Renal cortical epithelial cell (primary cell): ENCODE data around the gene VRK3. TPM values are rescaled to one million over a fixed set of nuclear protein-coding genes. Genes with fewer than 3 reads are reported as not detected.
A peak's percentile ranks its signal among the peaks of the same experiment; 100 is the strongest.
"Not testable (repeated sequence)": the region's sequence is repeated elsewhere in the genome, so short reads cannot be mapped to it uniquely, and the experiment has no call there.

Experiments used
- DNase-seq: peaks from one replicate; pipeline ENCODE4 v3.0.0-alpha.2; 2011; ENCODE audit warnings: low read depth
- total RNA-seq: library from RNA; depleted of rRNA; stranded (reverse); fragments of >200 nt; gene quantifications from 2 replicates; pipeline ENCODE4 v1.2.3, GENCODE V29; 2014

Gene VRK3
- total RNA-seq, 1 donor from 2014 or later = 32.9 TPM

DNA sequence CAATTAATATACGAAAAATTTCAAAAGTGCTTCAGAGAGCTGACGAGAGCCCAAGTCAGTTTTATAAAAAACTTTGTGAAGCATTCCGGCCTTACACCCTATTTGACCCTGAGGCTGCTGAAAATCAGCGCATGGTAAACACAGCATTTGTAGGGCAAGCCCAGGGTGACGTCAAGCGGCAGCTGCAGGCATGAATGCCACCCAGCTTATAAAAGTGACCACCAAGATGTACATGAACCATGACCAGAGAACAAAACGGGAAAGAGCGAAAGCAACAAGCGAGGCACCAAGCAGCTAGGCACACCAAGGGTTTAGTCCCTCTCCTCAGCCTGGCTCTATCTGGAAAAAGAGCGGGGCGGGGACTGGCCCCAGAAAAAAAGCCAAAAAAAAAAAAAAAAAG is 70.2 kb downstream of the VRK3 start:
- peak; percentile 15 for DNase-seq

DNA sequence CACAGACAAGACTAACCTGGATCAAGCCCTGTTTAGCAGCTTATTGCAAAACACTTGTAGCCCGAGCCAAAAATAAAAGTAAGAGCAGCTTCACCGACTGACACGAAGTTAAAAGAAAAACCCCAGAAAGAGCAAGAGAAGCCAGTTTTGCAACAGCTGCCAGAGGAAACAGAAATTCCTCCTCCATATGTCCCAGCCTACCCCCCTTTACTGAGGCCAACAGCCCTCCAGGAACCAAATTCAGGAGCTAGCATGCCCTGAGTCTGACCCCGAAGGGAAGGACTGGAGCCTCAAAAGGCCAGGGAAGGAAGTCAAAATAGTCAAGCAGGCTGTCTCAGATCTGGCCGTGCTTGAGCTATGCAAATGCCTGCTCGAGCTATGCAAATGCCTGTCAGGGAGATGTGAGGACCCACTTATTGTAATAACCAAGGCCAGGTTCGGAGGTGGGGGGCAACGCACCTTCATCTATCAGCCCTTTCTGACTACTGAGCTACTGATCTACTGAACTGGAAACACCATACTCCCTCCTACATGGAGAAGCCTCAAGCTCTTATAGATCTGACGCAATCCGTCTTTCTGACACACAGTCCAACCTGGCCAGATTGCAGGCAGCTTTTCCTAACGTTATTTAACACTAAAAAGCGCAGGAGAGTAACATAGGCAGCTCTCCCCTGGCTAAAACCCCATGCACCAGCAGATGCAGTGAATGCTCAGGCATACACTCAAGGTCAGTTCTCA is 70.9 kb downstream of the VRK3 start:
- no peak for DNase-seq

DNA sequence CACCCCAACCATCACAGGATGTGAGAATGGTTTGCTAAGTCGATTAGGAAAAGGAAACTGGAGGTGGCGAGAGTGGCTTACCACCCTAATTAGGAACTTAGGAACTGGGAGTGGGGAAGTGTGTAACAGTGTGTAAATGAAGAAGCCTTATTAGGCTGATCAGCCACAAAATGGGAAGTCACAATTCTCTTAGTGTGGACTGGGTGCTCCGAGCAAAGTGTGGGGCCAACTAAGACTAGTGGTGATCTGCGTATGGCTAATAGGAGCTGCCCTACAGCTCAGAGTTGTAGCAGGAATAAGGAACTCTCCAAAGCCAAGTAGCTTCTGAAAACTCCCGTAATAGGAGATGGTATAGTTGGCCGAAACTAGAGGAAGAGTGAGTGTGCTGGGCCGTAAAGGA is 71.8 kb downstream of the VRK3 start:
- DNase-seq = no peak

DNA sequence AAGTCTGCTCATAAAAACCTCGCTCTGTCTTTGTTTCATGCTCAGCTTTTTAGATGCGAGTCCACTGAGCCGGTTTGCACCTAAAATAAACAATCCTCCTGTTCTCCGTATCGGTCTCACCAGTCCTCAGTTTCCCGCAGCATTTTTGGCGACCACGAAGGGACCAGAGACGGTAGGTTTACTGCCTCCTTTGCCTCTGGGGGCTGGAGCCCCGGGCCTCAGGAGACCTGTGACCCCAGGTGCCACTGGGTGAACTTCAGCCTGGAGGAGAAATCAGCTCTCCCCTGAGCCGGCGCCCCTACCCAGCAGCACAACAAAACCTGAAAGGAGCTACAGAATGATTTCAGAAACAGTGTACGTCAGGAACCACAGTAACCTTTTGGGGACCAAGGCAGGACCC is 72.3 kb downstream of the VRK3 start:
- DNase-seq = no peak

DNA sequence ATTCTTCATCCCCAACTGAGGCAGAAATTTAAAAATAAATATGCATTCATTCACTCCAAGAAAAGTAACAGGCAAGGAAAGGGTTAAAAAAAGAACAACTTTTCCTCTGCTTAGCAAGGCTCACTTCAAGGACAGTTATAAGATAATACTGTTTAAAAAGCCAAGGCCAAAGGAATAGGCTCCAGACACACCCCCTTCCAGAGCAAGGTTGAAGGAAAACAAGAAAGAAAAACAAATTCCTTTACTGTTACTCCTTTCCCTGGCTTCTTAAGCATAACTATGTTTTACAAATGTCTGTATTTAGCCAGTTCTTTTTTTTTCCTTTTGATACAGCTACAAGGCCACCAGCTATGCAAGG is 72.7 kb downstream of the VRK3 start:
- no peak for DNase-seq

DNA sequence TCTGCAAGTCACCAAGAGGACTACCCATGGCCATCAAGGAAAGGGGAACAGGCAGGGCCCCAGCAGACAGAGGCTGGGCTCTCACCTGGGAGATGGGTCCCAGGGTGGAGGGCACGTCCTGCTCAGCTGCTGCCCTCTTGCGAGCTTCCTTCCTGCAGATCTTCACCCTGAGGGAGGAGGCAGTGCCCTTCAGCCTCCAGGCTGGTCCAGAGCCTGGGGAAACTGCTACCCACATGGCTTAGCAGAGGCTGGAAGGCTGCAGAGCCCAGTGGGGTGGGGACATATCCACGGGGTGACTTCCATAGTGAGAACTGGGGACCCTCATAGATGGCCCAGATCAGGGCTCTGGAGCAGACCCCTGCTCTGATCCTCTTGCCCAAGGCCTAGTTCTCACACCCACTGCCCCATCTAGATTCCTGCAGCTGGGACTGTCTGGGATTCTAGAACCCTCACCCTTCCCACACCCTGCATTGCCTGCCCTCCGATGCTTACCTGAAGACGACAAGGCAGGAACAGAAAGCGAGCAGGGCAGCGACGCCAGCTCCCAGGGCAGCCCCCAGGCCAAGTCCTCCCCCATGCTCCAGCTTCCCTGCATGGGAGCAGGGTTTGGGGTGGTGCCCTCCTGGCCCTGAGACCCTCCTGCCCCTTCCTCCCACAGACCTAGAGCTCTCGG is 73.2 kb downstream of the VRK3 start:
- no peak for DNase-seq

DNA sequence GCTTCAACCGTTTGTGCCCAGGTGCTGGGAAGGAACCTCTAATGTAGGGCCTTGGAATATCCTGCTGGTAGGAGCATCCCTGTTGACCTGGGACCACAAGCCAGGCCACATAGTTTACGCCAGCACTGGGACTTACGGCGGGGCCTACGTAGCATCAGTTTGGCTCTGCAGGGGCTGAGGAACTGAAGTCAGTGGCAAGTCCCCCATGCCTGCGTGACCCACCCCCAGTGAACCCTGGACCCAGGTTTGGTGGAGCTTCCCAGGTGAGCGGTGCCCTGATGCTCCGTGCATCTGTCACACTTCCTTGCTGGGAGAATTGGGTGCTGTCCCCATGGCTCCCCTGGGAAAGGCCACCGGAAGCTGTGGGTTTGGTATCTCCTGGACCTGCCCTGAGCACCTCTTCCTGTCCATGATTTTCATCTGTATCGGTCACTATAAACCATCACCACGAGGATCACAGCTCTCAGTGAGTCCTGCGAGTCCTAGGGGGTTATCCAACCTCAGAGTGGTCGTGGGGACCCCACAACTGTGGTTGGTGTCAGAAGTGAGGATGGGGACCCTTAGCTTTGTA is 74.1 kb downstream of the VRK3 start:
- no peak for DNase-seq

DNA sequence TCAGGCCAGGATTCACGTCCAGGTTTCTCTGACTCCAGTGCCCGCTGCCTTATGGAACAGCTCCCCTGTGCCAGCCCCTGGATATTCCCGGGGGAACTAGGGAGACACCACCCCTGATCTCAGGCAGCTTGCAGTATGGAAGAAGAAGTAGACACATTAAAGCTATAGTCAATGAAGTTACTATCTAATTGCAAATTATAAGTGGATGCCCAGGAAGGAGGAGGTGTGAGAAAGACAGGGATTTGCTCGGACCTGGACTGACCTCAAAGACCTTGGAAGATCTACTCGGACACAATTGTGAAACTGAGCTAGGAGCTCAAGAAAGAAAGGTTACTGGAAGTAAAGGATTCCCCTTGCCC is 74.6 kb downstream of the VRK3 start:
- no peak for DNase-seq

DNA sequence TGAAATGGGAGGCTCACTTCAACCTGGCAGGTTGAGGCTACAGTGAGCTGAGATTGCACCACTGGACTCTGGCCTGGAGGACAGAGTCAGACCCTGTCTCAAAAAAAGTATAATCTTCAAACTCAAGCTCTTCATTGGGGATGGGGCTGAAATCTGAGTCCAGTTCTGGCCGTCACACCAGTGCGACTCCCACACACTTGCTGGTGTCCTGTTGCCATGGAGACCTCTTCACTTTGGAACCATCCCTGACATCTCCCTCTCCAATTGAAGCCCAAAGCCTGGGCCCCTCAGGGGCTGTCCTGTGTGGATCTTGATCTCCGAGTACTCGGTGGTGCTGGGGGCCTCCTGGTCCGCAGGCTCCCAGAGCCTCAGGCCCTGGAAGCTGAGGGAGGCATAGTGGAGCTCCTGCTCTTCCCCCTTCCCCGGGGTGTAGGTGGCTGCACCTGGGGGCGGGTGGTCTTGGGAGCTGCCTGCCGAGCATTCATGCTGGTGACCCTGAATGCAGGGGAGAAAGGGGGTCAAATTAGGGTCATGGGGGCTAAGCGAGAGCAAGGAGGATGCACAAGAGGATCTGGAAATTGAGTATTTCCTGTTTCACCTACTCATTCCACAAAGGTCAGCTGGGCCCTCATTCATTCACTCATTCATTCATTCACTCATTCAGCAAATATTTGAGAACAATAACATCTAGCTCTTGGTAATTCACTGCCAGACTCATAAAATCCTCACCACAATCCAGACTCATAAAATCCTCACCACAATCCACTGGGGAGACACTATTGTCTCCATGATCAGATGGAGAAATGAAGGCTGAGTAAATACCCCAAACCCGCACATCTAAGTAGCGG is 75.2 kb downstream of the VRK3 start:
- no peak for DNase-seq

DNA sequence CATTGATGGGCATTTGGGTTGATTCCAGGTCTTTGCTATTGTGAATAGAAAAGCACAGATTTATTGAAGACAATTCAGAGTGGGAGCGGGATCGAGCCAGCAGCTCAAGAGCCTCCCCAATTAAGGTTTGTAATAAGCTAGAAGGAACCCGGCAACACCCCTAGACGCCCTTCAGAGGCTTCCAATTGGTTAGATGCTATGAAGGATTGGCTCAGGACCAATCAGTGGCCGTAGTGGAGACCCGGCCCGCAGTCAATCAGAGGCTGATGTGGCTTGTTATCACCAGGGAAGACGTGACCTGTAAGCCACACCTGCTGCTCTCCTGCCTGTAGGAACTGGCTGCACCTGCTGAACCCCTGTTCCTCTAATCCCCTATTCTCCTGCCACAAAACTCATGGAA is 78.8 kb downstream of the VRK3 start:
- DNase-seq = no peak

DNA sequence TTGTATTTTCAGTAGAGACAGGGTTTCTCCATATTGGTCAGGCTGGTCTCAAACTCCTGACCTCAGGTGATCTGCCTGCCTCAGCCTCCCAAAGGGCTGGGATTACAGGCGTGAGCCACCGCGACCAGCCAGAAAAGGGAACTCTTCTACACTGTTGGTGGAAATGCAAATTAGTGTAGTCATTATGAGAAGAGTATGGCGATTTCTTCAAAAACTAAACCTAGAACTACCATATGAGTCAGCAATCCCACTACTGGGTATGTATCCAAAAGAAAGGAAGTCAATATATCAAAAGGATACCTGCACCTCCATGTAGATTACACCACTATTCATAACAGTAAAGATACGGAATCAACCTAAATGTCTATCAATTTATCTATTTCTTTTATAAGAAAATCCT is 80.6 kb downstream of the VRK3 start:
- DNase-seq = not testable (repeated sequence)

DNA sequence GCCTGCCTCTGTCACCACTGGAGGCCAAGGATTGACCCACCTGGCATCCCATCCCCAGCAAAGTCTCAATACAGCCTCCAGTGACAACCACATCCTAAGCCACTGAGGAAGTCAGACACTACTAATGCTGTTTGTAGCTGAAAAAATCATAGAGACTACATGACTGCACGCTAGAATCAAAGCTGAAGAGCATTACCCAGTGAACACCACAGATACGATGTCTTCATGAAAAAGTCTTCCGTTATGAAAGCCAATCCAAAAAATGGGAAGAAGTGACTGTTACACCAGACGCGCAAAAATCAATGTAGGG is 84.7 kb downstream of the VRK3 start:
- DNase-seq = no peak

DNA sequence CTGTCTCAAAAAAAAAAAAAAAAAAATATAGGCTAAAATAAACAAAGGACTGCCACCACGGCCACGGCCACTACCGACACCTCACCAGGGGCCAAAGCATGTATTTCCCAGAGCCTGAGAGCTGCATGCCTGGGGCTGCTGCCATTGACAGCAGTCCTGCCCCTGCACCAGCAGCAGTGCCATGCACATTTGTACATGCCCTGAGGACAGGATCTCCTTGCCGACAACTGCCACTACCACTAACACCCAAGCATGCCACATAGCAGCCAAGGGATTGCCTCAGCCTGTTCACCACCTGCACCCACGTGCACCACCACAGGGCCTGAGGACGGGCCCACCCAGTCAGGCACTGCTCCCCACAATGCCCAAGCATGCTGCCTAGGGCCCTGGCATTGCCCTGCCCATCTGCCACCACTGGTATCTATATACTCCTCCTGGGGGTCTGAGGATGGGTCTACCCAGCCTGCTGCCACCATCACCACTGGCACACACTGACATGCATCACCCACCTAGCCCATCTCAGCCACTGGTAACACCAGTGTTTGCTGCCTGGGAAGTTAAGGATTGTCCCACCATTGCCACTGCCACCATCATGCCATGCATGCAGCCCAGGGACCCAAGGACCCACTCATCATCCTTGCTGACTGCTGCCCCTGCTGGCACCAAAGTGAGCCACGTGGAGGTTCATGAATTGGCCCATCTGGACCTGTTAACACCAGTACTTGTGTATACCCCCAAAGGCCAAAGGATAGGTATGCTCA is 85.3 kb downstream of the VRK3 start:
- no peak for DNase-seq

DNA sequence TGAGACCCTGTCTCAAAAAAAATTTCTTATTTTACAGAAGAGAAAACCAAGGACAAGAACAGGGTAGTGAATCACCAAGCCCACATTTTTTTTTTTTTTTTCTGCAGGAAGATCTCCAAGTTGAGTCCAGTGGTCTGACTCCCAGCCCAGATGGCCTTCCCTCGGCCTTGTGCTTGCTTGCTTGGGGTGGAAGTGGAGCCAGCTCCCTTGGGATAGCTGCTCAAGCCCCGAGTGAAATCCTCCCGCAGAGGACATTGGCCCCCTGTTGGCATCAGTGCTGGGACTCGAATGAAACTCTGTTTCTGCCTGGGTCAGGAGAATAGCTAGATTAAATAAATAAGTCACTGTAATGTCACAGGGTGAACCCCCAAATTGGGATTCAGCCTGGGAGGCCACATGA is 86.5 kb downstream of the VRK3 start:
- no peak for DNase-seq

DNA sequence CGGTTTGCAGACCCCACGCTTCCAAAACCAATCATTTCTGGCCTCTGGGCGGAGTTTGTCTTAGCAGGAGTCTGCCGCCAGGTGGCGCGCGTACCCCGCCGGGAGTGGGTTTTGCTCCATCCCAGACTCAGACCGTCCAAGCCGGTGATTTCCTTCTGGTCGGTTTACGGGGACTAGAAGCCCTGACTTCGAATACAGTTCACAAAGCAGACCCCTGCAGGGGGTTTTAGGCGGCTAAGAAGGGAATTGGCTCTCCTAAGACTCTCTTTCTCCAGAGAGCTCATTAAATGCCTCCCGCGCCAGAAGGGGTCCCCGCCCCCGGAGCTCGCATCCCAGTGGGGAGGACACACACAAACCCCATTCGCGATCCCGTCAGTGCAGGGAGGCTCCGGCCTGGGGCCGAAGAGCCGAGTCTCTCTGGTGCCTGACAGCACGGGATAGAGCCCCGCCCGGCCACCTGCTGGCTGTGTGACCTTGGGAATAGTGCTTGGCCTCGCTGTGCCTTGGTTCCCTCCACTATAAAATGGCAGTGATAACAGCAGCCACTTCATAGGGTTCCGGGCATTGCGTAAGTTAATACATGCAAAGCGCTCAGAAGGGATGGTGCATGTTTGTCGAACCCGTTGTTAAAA is 87.3 kb downstream of the VRK3 start:
- DNase-seq = peak; percentile 31

DNA sequence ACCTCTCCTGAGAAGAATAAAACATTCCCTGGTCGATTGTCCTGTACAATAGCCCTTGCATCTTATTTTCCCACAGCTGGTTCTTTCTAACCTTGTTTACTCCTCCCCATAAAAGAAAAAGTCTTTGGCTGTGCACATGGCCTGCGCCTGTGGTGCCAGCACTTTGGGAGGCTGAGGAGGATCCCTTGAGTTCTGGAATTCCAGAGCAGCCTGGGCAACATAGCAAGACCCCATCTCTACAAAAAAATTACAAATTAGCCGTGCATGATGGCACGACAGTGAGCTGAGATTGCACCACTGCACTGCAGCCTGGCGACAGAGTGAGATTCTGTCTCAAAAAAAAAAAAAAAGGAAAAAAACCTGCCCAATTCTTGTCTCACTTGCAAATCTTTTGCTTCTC is 88.6 kb downstream of the VRK3 start:
- no peak for DNase-seq

DNA sequence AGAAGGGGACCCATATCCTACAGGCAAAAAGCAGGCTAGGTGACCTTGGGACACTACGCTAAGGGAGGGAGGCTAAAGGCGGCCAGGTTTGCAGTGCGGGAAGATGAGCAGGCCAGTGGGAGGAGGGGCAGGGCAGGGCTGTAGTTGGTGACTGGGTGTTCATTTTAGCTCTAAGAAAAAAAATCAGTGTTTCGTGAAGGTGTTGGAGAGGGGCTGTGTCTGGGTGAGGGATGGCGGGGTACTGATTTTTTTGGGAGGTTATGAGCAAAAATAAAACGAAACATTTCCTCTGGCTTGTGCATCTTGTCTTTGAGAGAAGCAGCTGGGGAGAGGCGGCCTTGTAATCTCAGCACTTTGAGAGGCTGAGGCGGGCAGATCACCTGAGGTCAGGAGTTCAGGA is 91.5 kb downstream of the VRK3 start:
- no peak for DNase-seq

DNA sequence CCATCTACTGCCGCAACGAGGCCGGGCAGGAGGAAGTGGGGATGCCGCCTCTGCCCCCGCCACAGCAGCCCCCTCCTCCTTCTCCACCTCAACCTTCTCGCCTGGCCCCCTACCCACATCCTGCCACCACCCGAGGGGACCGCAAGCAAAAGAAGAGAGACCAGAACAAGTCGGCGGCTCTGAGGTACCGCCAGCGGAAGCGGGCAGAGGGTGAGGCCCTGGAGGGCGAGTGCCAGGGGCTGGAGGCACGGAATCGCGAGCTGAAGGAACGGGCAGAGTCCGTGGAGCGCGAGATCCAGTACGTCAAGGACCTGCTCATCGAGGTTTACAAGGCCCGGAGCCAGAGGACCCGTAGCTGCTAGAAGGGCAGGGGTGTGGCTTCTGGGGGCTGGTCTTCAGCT is 92.4 kb downstream of the VRK3 start:
- no peak for DNase-seq

DNA sequence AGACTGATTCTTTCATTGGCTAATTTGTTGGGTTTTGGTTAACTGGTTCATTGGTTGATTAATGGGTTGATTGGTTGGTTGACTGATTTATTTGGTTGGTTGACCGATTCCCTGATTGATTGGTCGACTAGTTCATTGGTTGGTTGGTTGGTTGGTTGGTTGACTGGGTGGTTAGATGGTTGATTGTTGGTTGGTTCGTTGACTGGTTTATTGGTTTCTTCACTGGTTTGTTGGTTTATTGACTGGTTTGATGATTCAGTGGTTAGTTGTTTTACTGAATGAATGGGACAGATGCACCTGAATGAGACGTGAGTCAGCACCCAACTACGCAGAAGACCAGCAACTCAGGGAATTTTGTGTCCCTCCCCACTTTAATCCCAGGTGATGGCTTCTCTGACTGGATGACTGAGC is 93.1 kb downstream of the VRK3 start:
- peak; percentile 79 for DNase-seq

DNA sequence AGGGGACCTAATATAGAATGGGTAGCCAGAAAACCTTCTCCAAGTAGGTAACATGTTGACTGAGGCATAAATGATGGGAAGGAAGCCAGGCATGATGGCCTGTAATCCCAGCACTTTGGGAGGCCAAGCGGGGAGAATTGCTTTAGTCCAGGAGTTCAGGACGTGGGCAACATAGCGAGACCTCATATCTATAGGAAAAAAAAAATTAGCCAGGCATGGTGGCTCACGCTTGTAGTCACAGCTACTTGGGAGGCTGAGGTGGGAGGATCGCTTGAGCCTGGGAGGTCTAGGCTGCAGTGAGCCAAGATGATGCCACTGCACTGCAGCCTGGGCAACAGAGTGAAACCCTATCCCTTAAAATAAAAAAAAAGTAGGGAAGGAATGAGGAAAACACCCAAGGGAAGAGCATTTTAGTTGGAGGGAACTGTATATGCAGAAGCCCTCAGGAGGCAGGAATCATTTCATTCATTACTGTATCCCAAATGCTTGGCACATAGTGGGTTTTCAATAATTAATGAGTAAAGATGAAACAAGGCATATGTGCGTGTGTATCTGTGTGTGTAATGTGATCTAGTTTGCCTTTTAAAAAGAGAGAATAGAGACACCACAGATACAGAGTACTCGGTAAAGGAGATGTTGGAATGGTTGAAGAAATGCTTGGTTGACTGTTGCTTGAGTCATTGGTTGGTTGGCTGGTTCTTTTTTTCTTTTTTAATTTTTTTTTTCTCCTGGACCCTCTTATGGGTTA is 93.7 kb downstream of the VRK3 start:
- DNase-seq = no peak

DNA sequence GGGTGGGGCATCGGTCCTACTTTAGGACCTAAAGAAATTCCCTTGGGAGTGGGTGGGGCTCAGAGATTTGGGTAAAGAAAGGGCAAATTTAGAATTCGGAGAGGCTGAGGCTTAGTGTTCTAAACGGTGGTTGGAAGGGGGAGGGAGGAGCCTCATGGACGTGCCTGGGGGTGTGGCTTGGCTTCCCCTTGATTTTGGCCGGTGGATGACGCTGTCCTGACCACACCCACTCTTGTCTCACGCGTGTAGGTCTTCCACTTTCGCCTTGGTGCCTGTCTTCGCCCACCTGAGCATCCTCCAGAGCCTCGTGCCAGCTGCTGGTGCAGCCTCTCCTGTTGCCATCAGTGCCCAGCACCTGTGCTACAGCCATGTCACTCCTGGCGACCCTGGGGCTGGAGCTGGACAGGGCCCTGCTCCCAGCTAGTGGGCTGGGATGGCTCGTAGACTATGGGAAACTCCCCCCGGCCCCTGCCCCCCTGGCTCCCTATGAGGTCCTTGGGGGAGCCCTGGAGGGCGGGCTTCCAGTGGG is 94.6 kb downstream of the VRK3 start:
- DNase-seq = no peak
